K562 (cell line): ENCODE data around the gene FOCAD.

Experiments used
- CC2D1A ChIP-seq: fragments of 450-650 bp; IDR thresholded peaks from 2 replicates; pipeline ENCODE4 v1.6.1; 2017; ENCODE audit warnings: mild to moderate bottlenecking
- EP300 ChIP-seq: IDR thresholded peaks from 2 replicates; pipeline ENCODE4 v1.6.1; 2012; ENCODE audit warnings: low read length, improper control_type of control experiment
- EZH2 ChIP-seq: IDR thresholded peaks from 2 replicates; pipeline ENCODE4 v1.6.1; 2012; ENCODE audit warnings: low read depth, mild to moderate bottlenecking, inconsistent platforms, low read length, borderline replicate concordance
- GMEB1 ChIP-seq: fragments of 250-450 bp; sonication (Bioruptor Pico); IDR thresholded peaks from 2 replicates; pipeline ENCODE4 v1.4.0; 2020; ENCODE audit warnings: mild to moderate bottlenecking
- MED1 ChIP-seq: sonication (generic); formaldehyde crosslinking; IDR thresholded peaks from 2 replicates; pipeline ENCODE4 v1.8.1; 2023; ENCODE audit warnings: missing genetic modification reagents, borderline replicate concordance
- NBN ChIP-seq: fragments of 450-650 bp; IDR thresholded peaks from 2 replicates; pipeline ENCODE4 v1.6.1; 2016; ENCODE audit warnings: low read depth, mild to moderate bottlenecking
- POLR2A ChIP-seq: fragments of 450-650 bp; conservative IDR thresholded peaks from 2 replicates; pipeline ENCODE4 v1.6.1; 2016
- POLR2AphosphoS5 ChIP-seq: IDR thresholded peaks from 2 replicates; pipeline ENCODE4 v1.6.1; 2011; ENCODE audit warnings: mild to moderate bottlenecking, low read depth, low read length, moderate library complexity; ENCODE audit not compliant: control insufficient read depth, insufficient read depth
- ZNF224 ChIP-seq: sonication (generic); formaldehyde crosslinking; IDR thresholded peaks from 2 replicates; pipeline ENCODE4 v1.8.0; 2022; ENCODE audit warnings: mild to moderate bottlenecking, missing genetic modification reagents
- ZNF263 ChIP-seq: sonication (generic); formaldehyde crosslinking; IDR thresholded peaks from 2 replicates; pipeline ENCODE4 v1.8.0; 2022; ENCODE audit warnings: mild to moderate bottlenecking, missing genetic modification reagents, borderline replicate concordance
- TF ChIP-seq, protein P1 (sequence below), 3 experiments: IDR thresholded peaks in 2 of 3; conservative IDR thresholded peaks in 1 of 3; 2 replicates each; pipeline ENCODE4 v1.5.1; 2011 to 2012; ENCODE audit warnings: low read length in 3 of 3, mild to moderate bottlenecking in 3 of 3, control low read depth in 2 of 3, improper control_type of control experiment in 1 of 3, inconsistent platforms in 1 of 3, low read depth in 1 of 3, mixed read lengths in 1 of 3, moderate library complexity in 1 of 3; ENCODE audit not compliant: insufficient read depth in 2 of 3
- TF ChIP-seq, protein P2 (sequence below): IDR thresholded peaks from 3 replicates; pipeline ENCODE4 v1.6.1; 2011; ENCODE audit warnings: borderline replicate concordance, mild to moderate bottlenecking, moderate library complexity; ENCODE audit not compliant: insufficient read length; ENCODE audit errors: extremely low read depth

DNA sequence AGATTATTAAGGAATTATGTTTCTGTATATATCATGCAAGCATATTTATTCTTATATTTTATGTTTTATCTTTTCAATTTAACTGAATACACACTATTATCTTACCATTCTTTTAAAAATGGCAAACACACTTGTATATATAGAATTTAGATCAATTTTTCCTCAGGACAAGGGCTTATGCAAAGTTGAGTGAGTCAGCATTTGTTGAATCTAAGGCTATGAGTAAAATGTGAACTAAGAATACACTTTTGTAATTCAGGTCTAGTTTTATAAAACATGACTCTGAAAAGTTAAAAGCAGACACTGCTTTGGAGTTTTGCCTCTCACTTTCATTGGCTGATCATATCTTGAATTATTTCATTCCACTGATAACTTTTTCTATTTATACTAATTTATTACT, 127.8 kb downstream of the FOCAD start:
- TF ChIP-seq GMEB1 (CRISPR knock-in tag) (no peak), EZH2 (no peak), MED1 (CRISPR knock-in tag) (no peak), NBN (no peak), POLR2AphosphoS5 (no peak), CC2D1A (no peak), EP300 (no peak), POLR2A (no peak), ZNF224 (CRISPR knock-in tag) (no peak), ZNF263 (CRISPR knock-in tag) (no peak)
- TF ChIP-seq, protein P1, sequence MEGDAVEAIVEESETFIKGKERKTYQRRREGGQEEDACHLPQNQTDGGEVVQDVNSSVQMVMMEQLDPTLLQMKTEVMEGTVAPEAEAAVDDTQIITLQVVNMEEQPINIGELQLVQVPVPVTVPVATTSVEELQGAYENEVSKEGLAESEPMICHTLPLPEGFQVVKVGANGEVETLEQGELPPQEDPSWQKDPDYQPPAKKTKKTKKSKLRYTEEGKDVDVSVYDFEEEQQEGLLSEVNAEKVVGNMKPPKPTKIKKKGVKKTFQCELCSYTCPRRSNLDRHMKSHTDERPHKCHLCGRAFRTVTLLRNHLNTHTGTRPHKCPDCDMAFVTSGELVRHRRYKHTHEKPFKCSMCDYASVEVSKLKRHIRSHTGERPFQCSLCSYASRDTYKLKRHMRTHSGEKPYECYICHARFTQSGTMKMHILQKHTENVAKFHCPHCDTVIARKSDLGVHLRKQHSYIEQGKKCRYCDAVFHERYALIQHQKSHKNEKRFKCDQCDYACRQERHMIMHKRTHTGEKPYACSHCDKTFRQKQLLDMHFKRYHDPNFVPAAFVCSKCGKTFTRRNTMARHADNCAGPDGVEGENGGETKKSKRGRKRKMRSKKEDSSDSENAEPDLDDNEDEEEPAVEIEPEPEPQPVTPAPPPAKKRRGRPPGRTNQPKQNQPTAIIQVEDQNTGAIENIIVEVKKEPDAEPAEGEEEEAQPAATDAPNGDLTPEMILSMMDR (IDR thresholded peaks at IDR 0.05 in 2 of 3, conservative IDR thresholded peaks at IDR 0.05 in 1 of 3; ENCODE audit: insufficient read depth in 2 of 3, low read depth in 1 of 3, low read length in 3 of 3), result no peak
- TF ChIP-seq, protein P2, sequence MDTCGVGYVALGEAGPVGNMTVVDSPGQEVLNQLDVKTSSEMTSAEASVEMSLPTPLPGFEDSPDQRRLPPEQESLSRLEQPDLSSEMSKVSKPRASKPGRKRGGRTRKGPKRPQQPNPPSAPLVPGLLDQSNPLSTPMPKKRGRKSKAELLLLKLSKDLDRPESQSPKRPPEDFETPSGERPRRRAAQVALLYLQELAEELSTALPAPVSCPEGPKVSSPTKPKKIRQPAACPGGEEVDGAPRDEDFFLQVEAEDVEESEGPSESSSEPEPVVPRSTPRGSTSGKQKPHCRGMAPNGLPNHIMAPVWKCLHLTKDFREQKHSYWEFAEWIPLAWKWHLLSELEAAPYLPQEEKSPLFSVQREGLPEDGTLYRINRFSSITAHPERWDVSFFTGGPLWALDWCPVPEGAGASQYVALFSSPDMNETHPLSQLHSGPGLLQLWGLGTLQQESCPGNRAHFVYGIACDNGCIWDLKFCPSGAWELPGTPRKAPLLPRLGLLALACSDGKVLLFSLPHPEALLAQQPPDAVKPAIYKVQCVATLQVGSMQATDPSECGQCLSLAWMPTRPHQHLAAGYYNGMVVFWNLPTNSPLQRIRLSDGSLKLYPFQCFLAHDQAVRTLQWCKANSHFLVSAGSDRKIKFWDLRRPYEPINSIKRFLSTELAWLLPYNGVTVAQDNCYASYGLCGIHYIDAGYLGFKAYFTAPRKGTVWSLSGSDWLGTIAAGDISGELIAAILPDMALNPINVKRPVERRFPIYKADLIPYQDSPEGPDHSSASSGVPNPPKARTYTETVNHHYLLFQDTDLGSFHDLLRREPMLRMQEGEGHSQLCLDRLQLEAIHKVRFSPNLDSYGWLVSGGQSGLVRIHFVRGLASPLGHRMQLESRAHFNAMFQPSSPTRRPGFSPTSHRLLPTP, result no peak
